Activated CD8-positive, alpha-beta memory T cell treated with anti-CD3 and anti-CD28 coated beads, Interleukin-2, amount 10 ng/mL, durations not matched to agents 7 days and 5 days (primary cell): Measurements from ENCODE around the gene TCP11L1. TPM values are rescaled to one million over a fixed set of nuclear protein-coding genes. Genes with fewer than 3 reads are reported as not detected.
A peak's percentile ranks its signal among the peaks of the same experiment; 100 is the strongest.
"Not testable (repeated sequence)": the region's sequence is repeated elsewhere in the genome, so short reads cannot be mapped to it uniquely, and the experiment has no call there.

Source experiments
- ATAC-seq: fragments of 150-1000 bp; cut with Tn5 transposase; one replicate; pipeline ENCODE4 v1.10.0; 2021; ENCODE audit warnings: moderate library complexity
- CTCF ChIA-PET: fragments of 350-600 bp; sonication (Branson Sonifier 250); formaldehyde crosslinking; loops from one replicate; lab custom pipeline; 2021; ENCODE audit warnings: antibody characterized with exemption; lab: Charles Lee
- DNase-seq: peaks from one replicate; pipeline ENCODE4 v3.0.0-alpha.2; 2020
- H3K27ac Mint-ChIP-seq: one replicate; pipeline ENCODE4 v1.8.0; 2021; ENCODE audit warnings: mild to moderate bottlenecking, mixed read lengths
- H3K27me3 Mint-ChIP-seq: one replicate; pipeline ENCODE4 v1.8.0; 2021; ENCODE audit warnings: mixed read lengths
- H3K36me3 Mint-ChIP-seq: one replicate; pipeline ENCODE4 v1.8.0; 2021; ENCODE audit warnings: mild to moderate bottlenecking, mixed read lengths
- H3K4me1 Mint-ChIP-seq: one replicate; pipeline ENCODE4 v1.8.0; 2021; ENCODE audit warnings: mixed read lengths
- H3K4me3 Mint-ChIP-seq: one replicate; pipeline ENCODE4 v1.8.0; 2021; ENCODE audit warnings: mild to moderate bottlenecking, moderate library complexity, mixed read lengths
- H3K9me3 Mint-ChIP-seq: one replicate; pipeline ENCODE4 v1.8.0; 2022; ENCODE audit warnings: low read depth, mixed read lengths
- total RNA-seq, 2 experiments: library from RNA; stranded (reverse); gene quantifications; one replicate each; pipeline ENCODE4 v1.2.3, GENCODE V29; 2021

The TCP11L1 gene
- total RNA-seq, 2 experiments from 2014 or later = 19.1 to 20.9 TPM

GRCh38 chr11:33017478-33017877, 21.9 kb upstream of the TCP11L1 start:
- ATAC-seq (no peak), DNase-seq (no peak)
- H3K36me3 Mint-ChIP-seq = peaks cover 9% of the 10 kb centered on the region
- H3K27ac Mint-ChIP-seq = no peak overlapping the region
- no peaks in the 10 kb centered on the region for H3K9me3 Mint-ChIP-seq
- CTCF ChIA-PET = interaction anchor here (1.1 to 2.6 kb wide), 2 partner anchors 22 to 48 kb away, joined by 3 to 15 read pairs; partner anchors contain the start of gene TCP11L1
- no peak overlapping the region for H3K4me3 Mint-ChIP-seq
- H3K4me1 Mint-ChIP-seq = peaks cover 10% of the 10 kb centered on the region
- H3K27me3 Mint-ChIP-seq = peaks cover 52% of the 10 kb centered on the region

GRCh38 chr11:33017965-33018364, 21.4 kb upstream of the TCP11L1 start:
- CTCF ChIA-PET = interaction anchor here (1.1 to 2.6 kb wide), 2 partner anchors 21 to 47 kb away, joined by 3 to 15 read pairs; partner anchors contain the start of gene TCP11L1

GRCh38 chr11:33018840-33019239, 20.5 kb upstream of the TCP11L1 start:
- CTCF ChIA-PET = no interaction called here
- Mint-ChIP-seq H3K9me3 (no peaks in the 10 kb centered on the region), H3K36me3 (peaks cover 9% of the 10 kb centered on the region), H3K4me3 (no peak overlapping the region), H3K27ac (no peak overlapping the region), H3K27me3 (peaks cover 50% of the 10 kb centered on the region), H3K4me1 (peaks cover 6% of the 10 kb centered on the region)
- DNase-seq (no peak), ATAC-seq (no peak)

More at GRCh38 chr11:33017965-33018364, 21.4 kb upstream of the TCP11L1 start:
- Mint-ChIP-seq H3K4me1 (peaks cover 6% of the 10 kb centered on the region), H3K27me3 (peaks cover 52% of the 10 kb centered on the region), H3K4me3 (no peak overlapping the region), H3K27ac (no peak overlapping the region), H3K36me3 (peaks cover 9% of the 10 kb centered on the region), H3K9me3 (no peaks in the 10 kb centered on the region)
- ATAC-seq (no peak), DNase-seq (no peak)

GRCh38 chr11:33021501-33021900, 17.9 kb upstream of the TCP11L1 start:
- H3K27ac Mint-ChIP-seq = no peak overlapping the region
- CTCF ChIA-PET = interaction anchor here (1.7 to 1.8 kb wide), 2 partner anchors 10 to 44 kb away, joined by 9 read pairs; no protein-coding TSS in a partner anchor
- no peak overlapping the region for H3K4me3 Mint-ChIP-seq
- DNase-seq = no peak
- H3K36me3 Mint-ChIP-seq = peaks cover 2% of the 10 kb centered on the region
- H3K9me3 Mint-ChIP-seq = no peaks in the 10 kb centered on the region
- peaks cover 35% of the 10 kb centered on the region for H3K27me3 Mint-ChIP-seq
- peaks cover under 1% of the 10 kb centered on the region for H3K4me1 Mint-ChIP-seq
- no peak for ATAC-seq

GRCh38 chr11:33021937-33022336, 17.4 kb upstream of the TCP11L1 start:
- ATAC-seq (no peak), DNase-seq (no peak)
- peaks cover 31% of the 10 kb centered on the region for H3K27me3 Mint-ChIP-seq
- H3K27ac Mint-ChIP-seq = no peak overlapping the region
- no peaks in the 10 kb centered on the region for H3K4me1 Mint-ChIP-seq
- H3K4me3 Mint-ChIP-seq = no peak overlapping the region
- CTCF ChIA-PET = interaction anchor here (1.7 to 1.8 kb wide), 2 partner anchors 10 to 44 kb away, joined by 9 read pairs; no protein-coding TSS in a partner anchor
- H3K9me3 Mint-ChIP-seq = no peaks in the 10 kb centered on the region
- peaks cover 2% of the 10 kb centered on the region for H3K36me3 Mint-ChIP-seq

- no peak for ATAC-seq
Measured at GRCh38 chr11:33025339-33025722, 14.0 kb upstream of the TCP11L1 start.

GRCh38 chr11:33027233-33027632, 12.1 kb upstream of the TCP11L1 start:
- H3K36me3 Mint-ChIP-seq = no peaks in the 10 kb centered on the region
- H3K4me3 Mint-ChIP-seq = no peak overlapping the region
- CTCF ChIA-PET = interaction anchor here (0.6 to 0.9 kb wide), 3 partner anchors 9 to 15 kb away, joined by 3 read pairs; no protein-coding TSS in a partner anchor
- ATAC-seq = no peak
- H3K9me3 Mint-ChIP-seq = no peaks in the 10 kb centered on the region
- peaks cover 20% of the 10 kb centered on the region for H3K27me3 Mint-ChIP-seq
- H3K27ac Mint-ChIP-seq = no peak overlapping the region
- no peak for DNase-seq
- H3K4me1 Mint-ChIP-seq = no peaks in the 10 kb centered on the region

More at GRCh38 chr11:33025339-33025722, 14.0 kb upstream of the TCP11L1 start:
- H3K9me3 Mint-ChIP-seq = no peaks in the 10 kb centered on the region
- no peaks in the 10 kb centered on the region for H3K4me1 Mint-ChIP-seq
- no peaks in the 10 kb centered on the region for H3K36me3 Mint-ChIP-seq
- CTCF ChIA-PET = interaction anchor here (1.9 kb wide), 1 partner anchor 14 kb away, joined by 9 read pairs; the partner anchor contains the start of gene TCP11L1
- H3K27me3 Mint-ChIP-seq = peaks cover 13% of the 10 kb centered on the region
- no peak overlapping the region for H3K4me3 Mint-ChIP-seq
- no peak overlapping the region for H3K27ac Mint-ChIP-seq
- DNase-seq = no peak

- Mint-ChIP-seq H3K9me3 (no peaks in the 10 kb centered on the region), H3K27me3 (peaks cover 25% of the 10 kb centered on the region), H3K4me3 (no peak overlapping the region), H3K4me1 (no peaks in the 10 kb centered on the region), H3K27ac (no peak overlapping the region), H3K36me3 (peaks cover 2% of the 10 kb centered on the region)
- DNase-seq (no peak), ATAC-seq (no peak)
- CTCF ChIA-PET = interaction anchor here (0.6 to 0.9 kb wide), 3 partner anchors 9 to 16 kb away, joined by 3 read pairs; no protein-coding TSS in a partner anchor
Measured at GRCh38 chr11:33027846-33028536, 11.4 kb upstream of the TCP11L1 start.

- Mint-ChIP-seq H3K4me1 (no peaks in the 10 kb centered on the region), H3K27ac (no peak overlapping the region), H3K27me3 (peaks cover 27% of the 10 kb centered on the region), H3K4me3 (no peak overlapping the region), H3K36me3 (peaks cover 2% of the 10 kb centered on the region), H3K9me3 (no peaks in the 10 kb centered on the region)
- no peak for ATAC-seq
- DNase-seq = no peak
- CTCF ChIA-PET = no interaction called here
Measured at GRCh38 chr11:33028537-33028914, 10.8 kb upstream of the TCP11L1 start.

- H3K27ac Mint-ChIP-seq, H3K4me1 Mint-ChIP-seq, H3K4me3 Mint-ChIP-seq, DNase-seq, ATAC-seq, H3K36me3 Mint-ChIP-seq, H3K9me3 Mint-ChIP-seq: not testable (repeated sequence)
- CTCF ChIA-PET = interaction anchor here (0.7 kb wide), 1 partner anchor 68 kb away, joined by 3 read pairs; no protein-coding TSS in a partner anchor
- peaks cover 33% of the 10 kb centered on the region for H3K27me3 Mint-ChIP-seq
Measured at GRCh38 chr11:33029218-33029617, 10.2 kb upstream of the TCP11L1 start.

- Mint-ChIP-seq H3K36me3 (peaks cover 3% of the 10 kb centered on the region), H3K4me1 (peaks cover under 1% of the 10 kb centered on the region)
Measured at GRCh38 chr11:33033493-33033892, 5.9 kb upstream of the TCP11L1 start.

GRCh38 chr11:33035011-33035410, 4.4 kb upstream of the TCP11L1 start:
- CTCF ChIA-PET = no interaction called here
- DNase-seq = no peak
- Mint-ChIP-seq H3K9me3 (no peaks in the 10 kb centered on the region), H3K4me1 (peaks cover 6% of the 10 kb centered on the region), H3K27me3 (peaks cover 37% of the 10 kb centered on the region), H3K36me3 (peaks cover 3% of the 10 kb centered on the region), H3K4me3 (no peak overlapping the region), H3K27ac (no peak overlapping the region)
- ATAC-seq = no peak

More at GRCh38 chr11:33033493-33033892, 5.9 kb upstream of the TCP11L1 start:
- H3K27ac Mint-ChIP-seq = no peak overlapping the region
- CTCF ChIA-PET = interaction anchor here (1.0 to 1.4 kb wide), 2 partner anchors 30 to 32 kb away, joined by 4 read pairs; no protein-coding TSS in a partner anchor
- H3K9me3 Mint-ChIP-seq = no peaks in the 10 kb centered on the region
- no peak overlapping the region for H3K4me3 Mint-ChIP-seq
- ATAC-seq (no peak), DNase-seq (no peak)
- H3K27me3 Mint-ChIP-seq = peaks cover 37% of the 10 kb centered on the region

- CTCF ChIA-PET = interaction anchor here (1.1 to 2.9 kb wide), 7 partner anchors 8 to 147 kb away, joined by 3 to 15 read pairs (median 7); partner anchors contain the start of gene DEPDC7
- peaks cover 8% of the 10 kb centered on the region for H3K27me3 Mint-ChIP-seq
- DNase-seq = peak; percentile 64
- peak overlapping the region; percentile 90 for H3K4me3 Mint-ChIP-seq
- H3K27ac Mint-ChIP-seq = peak overlapping the region; percentile 93
- peaks cover 18% of the 10 kb centered on the region for H3K36me3 Mint-ChIP-seq
- ATAC-seq = peak; percentile 32
- H3K4me1 Mint-ChIP-seq = peaks cover 30% of the 10 kb centered on the region
- H3K9me3 Mint-ChIP-seq = no peaks in the 10 kb centered on the region
Measured at GRCh38 chr11:33040033-33040861, 875 bp downstream of the TCP11L1 start.
